ENCODE data around the gene PLCH1.

DNA sequence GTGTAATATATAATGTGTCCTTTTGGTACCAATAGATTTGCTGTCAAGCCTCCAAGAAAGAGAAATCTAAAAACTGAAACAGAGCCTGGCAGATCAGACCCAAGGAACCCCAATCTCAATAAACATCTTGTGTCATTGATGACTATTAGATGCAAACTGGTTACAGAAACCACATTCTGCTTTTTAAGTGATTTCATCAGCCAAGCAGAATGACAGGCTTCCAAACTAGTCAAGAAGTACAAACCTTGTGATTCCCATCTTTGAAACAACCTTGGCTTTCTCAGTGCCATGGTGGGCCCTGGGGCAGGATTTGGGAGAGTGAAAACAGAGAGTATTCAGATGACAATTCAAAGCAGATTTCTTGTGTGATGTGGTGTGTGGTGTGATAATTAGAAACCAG lies 405.8 kb downstream of the PLCH1 start:
- TF ChIP-seq, protein P1, sequence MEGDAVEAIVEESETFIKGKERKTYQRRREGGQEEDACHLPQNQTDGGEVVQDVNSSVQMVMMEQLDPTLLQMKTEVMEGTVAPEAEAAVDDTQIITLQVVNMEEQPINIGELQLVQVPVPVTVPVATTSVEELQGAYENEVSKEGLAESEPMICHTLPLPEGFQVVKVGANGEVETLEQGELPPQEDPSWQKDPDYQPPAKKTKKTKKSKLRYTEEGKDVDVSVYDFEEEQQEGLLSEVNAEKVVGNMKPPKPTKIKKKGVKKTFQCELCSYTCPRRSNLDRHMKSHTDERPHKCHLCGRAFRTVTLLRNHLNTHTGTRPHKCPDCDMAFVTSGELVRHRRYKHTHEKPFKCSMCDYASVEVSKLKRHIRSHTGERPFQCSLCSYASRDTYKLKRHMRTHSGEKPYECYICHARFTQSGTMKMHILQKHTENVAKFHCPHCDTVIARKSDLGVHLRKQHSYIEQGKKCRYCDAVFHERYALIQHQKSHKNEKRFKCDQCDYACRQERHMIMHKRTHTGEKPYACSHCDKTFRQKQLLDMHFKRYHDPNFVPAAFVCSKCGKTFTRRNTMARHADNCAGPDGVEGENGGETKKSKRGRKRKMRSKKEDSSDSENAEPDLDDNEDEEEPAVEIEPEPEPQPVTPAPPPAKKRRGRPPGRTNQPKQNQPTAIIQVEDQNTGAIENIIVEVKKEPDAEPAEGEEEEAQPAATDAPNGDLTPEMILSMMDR (IDR thresholded peaks at IDR 0.05), result no peak
- no peak for TF ChIP-seq EZH2phosphoT487 (IDR thresholded peaks at IDR 0.05)
- TF ChIP-seq EZH2 (IDR thresholded peaks at IDR 0.05), result no peak

Measured in neural progenitor cell (in vitro differentiated cells).